GM13977 (cell line): ENCODE measurements around the gene NKD2.
"Not testable (repeated sequence)": the region's sequence is repeated elsewhere in the genome, so short reads cannot be mapped to it uniquely, and the experiment has no call there.

Source experiments
- DNase-seq: peaks from one replicate; pipeline ENCODE4 v3.0.0; 2012; ENCODE audit warnings: low spot score
- in situ Hi-C: fragments of 300-500 bp; cut with MboI; formaldehyde crosslinking; loops from one replicate; pipeline ENCODE4 v1.12.0; 2022; ENCODE audit warnings: low sequenced_read_pairs, low pct_unique_long_range_greater_than_20kb, mixed read lengths, inconsistent platforms; ENCODE audit not compliant: unreplicated experiment
- TF ChIP-seq, protein P1 (sequence below): IDR thresholded peaks from 2 replicates; pipeline ENCODE4 v1.5.1; 2012; ENCODE audit warnings: mild to moderate bottlenecking, control low read depth; ENCODE audit not compliant: insufficient read depth; ENCODE audit errors: extremely low read depth, missing control alignments

NKD2 gene

DNA sequence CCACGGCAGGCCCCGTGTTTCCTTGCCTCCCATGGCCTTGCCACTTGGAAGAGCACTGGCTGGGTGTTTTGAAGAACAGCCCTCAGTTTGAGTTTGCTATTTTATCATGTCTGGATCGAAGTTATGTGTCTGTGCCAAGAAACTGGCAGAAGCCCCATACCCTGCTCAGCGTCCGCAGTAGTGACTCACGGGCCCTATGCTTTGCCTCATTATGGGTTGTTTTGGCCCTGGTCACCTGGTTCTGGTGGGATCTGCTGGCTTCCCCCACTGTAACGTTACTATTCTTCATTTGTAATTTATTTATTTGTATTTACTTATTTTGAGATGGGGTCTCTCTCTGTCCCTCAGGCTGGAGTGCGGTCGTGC is 42.3 kb upstream of the NKD2 start:
- DNase-seq = no peak
- TF ChIP-seq, protein P1, sequence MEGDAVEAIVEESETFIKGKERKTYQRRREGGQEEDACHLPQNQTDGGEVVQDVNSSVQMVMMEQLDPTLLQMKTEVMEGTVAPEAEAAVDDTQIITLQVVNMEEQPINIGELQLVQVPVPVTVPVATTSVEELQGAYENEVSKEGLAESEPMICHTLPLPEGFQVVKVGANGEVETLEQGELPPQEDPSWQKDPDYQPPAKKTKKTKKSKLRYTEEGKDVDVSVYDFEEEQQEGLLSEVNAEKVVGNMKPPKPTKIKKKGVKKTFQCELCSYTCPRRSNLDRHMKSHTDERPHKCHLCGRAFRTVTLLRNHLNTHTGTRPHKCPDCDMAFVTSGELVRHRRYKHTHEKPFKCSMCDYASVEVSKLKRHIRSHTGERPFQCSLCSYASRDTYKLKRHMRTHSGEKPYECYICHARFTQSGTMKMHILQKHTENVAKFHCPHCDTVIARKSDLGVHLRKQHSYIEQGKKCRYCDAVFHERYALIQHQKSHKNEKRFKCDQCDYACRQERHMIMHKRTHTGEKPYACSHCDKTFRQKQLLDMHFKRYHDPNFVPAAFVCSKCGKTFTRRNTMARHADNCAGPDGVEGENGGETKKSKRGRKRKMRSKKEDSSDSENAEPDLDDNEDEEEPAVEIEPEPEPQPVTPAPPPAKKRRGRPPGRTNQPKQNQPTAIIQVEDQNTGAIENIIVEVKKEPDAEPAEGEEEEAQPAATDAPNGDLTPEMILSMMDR = no peak

DNA sequence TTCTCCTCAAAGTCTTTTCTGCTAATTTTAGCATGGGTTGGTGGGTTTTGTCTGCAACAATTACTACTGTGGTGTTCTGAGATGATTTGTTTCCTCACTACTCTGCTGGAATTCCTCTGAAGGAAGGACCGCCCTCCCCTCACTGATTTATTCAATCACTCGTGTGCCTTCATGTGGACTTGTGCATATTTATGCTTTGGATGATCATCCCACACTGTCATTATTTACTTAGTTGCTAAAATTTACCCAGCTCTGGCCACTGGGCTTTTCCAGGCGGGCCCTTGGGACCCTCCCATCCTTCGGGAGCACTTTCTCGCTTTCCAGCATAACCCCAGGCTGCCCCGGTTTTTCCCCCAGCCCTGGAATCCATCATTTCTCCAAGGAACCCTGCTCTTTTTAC is 41.7 kb upstream of the NKD2 start:
- TF ChIP-seq, protein P1 = no peak
- in situ Hi-C loops = no loop called here
- no peak for DNase-seq

More for the DNA sequence above, 42.3 kb upstream of the NKD2 start:
- in situ Hi-C loops = no loop called here

- TF ChIP-seq, protein P1 = no peak
- DNase-seq = no peak
- in situ Hi-C loops = no loop called here
These were observed 39.7 kb upstream of the NKD2 start for GRCh38 chr5:968881-969280.

DNA sequence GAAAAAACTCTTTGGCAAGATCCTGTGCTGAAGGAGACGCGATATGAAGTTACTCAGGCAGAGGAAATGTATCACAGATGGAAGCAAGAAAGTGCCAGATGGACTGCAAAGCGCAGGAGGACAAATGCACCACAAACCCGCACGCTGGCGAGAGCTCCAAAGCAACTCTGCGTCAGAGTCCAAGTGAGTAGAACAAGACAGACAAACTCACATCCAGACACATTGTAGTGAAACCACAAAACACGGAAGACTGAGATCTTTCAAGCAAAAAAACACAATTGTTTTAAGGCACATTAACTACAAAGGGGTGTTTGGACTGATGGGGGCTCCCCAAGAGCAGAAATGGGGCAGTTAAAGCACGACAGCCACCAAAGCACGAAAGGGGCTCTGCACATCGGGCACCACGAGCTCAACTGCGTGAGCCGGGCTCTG is 39.2 kb upstream of the NKD2 start:
- in situ Hi-C loops = no loop called here
- no peak for DNase-seq
- TF ChIP-seq, protein P1 = no peak

GRCh38 chr5:972575-972974 is 36.0 kb upstream of the NKD2 start:
- DNase-seq, in situ Hi-C loops: not testable (repeated sequence)

DNA sequence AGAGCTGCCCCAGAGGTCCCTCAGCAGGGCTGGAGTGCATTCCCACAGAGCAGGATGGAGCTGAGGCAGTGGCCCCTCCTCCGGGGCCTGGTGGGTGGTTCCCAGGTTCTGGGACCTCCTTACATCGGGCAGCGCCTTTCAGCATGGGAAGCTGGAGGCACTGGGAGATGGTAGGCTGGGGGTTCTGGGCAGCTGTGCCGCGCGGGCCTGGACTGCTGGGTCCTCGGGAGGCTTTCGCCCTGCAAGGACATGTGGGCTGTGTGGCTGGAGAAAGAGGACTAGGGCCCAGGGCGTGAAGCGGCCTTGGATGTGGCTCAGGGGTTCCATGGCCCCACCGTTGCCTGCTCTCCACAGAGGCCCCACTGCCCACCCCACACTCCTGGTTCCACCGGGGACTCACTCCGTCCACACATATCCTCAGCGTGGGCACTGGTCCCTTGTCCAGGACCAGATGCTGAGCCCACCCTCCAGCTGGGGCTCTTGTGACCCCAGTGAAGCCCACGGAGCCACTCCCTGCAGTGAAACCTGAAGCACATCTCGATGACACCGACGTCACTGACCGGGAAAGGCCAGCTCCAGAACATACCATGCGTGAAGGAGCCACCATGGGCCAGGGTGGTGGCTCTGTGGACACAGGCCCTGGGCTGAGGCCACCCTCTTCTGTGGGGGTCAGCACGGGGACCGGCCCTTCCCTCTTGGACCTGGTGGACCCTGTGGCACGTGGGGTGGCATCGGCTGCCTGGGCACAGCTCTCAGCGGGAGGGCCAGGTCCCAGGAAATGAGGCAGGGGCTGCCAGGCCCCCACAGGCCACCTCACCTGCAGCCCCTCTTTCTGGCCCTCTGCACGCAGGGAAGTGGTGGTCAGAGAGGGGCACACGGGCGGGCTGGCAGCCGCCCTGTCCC is 31.5 kb upstream of the NKD2 start:
- in situ Hi-C loops = no loop called here
- DNase-seq = no peak
- TF ChIP-seq, protein P1 = no peak

- in situ Hi-C loops = no loop called here
- TF ChIP-seq, protein P1 = no peak
- DNase-seq = no peak
These were observed 30.5 kb upstream of the NKD2 start for GRCh38 chr5:978054-978453.
